ENCODE data around the gene PCGF6. TPM values are rescaled to one million over a fixed set of nuclear protein-coding genes. Genes with fewer than 3 reads are reported as not detected.

PCGF6 gene
- polyA plus RNA-seq, 4 donors = 5.9 to 7.1 (median 6.5) TPM

DNA sequence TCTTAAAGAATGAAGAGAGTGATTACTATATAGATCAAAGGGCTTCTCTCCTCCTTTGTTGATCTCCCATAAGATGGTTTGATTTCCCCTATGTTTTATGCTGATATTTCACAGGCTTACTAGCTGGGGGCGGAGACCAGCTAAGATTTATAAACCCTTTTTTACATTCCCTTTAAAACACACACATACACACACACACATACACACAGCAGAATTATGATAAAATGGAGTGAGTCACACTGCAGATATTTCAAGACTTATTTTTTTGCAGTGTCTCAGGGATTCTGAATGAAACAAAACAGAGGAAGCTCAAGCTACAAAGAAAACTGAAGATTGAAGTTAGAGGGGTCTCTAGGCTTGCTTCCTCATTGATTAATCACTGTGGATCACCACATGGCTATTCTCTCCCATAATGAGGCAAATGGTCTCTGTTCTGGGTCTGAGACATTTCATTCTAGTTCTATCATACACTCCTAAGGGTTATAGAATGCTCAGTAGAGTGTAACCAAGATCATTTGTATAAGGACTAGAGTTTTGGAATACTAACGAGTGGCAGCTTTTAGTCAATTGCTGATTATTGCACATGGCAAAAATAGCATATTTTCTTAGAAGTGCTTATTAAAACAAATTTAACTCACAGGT, 55.4 kb downstream of the PCGF6 start:
- H3K36me3 ChIP-seq (ENCODE audit: control insufficient read depth in 3 of 3, insufficient read depth in 2 of 3, low read depth in 1 of 3, low read length in 3 of 3) = peaks cover 0 to 3% (median 0%) of the 10 kb centered on the region in 3 donors
- no peak overlapping the region for H3K27ac ChIP-seq (ENCODE audit: low read depth in 1 of 3, low read length in 2 of 3)
- H3K4me3 ChIP-seq (ENCODE audit: low read depth in 1 of 3, low read length in 3 of 3) = no peak overlapping the region
- no peaks in the 10 kb centered on the region for H3K9me3 ChIP-seq (ENCODE audit: control insufficient read depth in 2 of 2, insufficient read depth in 1 of 2, low read depth in 1 of 2, low read length in 1 of 2)
- FAIRE-seq (no peak), DNase-seq (no peak)
- H3K4me1 ChIP-seq (ENCODE audit: control insufficient read depth in 3 of 3, insufficient read depth in 2 of 3, low read depth in 1 of 3, low read length in 2 of 3) = no peaks in the 10 kb centered on the region
- no peaks in the 10 kb centered on the region for H3K27me3 ChIP-seq (ENCODE audit: control insufficient read depth in 3 of 3, insufficient read depth in 3 of 3, low read length in 3 of 3)
- 76 to 89% (median 80%) methylated on average over 2 of the region's 2 CpGs for WGBS, 3 donors

- DNase-seq (no peak), FAIRE-seq (no peak)
- H3K27me3 ChIP-seq (ENCODE audit: control insufficient read depth in 3 of 3, insufficient read depth in 3 of 3, low read length in 3 of 3) = peaks cover 0 to 4% (median 3%) of the 10 kb centered on the region in 3 donors
- no peak overlapping the region for H3K4me3 ChIP-seq (ENCODE audit: low read depth in 1 of 3, low read length in 3 of 3)
- no peak overlapping the region for H3K27ac ChIP-seq (ENCODE audit: low read depth in 1 of 3, low read length in 2 of 3)
- 53 to 78% (median 64%) methylated on average over 4 of the region's 4 CpGs for WGBS, 3 donors
- no peaks in the 10 kb centered on the region for H3K9me3 ChIP-seq (ENCODE audit: control insufficient read depth in 2 of 2, insufficient read depth in 1 of 2, low read depth in 1 of 2, low read length in 1 of 2)
- no peaks in the 10 kb centered on the region for H3K4me1 ChIP-seq (ENCODE audit: control insufficient read depth in 3 of 3, insufficient read depth in 2 of 3, low read depth in 1 of 3, low read length in 2 of 3)
- no peaks in the 10 kb centered on the region for H3K36me3 ChIP-seq (ENCODE audit: control insufficient read depth in 3 of 3, insufficient read depth in 2 of 3, low read depth in 1 of 3, low read length in 3 of 3)
Measured at GRCh38 chr10:103291588-103291987, 59.4 kb downstream of the PCGF6 start.

DNA sequence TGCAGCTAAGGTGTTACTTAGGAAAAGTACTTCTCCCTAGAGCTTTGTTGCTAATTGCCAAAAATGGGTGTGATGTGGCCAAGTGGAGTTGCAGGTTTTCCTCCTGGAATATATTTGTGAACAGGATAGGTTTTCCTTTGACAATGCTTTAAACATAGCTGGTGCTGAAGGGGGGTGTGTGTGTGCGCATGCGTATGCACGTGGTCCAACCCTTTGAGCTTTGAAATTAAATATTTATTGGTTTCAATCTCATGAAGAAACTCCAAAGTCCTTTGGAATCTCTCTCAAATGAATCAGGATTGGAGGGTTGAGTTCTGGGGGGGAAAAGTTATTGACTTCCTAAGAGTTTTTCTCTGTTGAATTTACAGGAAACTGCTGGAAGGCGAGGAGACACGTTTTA, 62.9 kb downstream of the PCGF6 start:
- FAIRE-seq (no peak), DNase-seq (no peak)
- no peak overlapping the region for H3K27ac ChIP-seq (ENCODE audit: low read depth in 1 of 3, low read length in 2 of 3)
- no peaks in the 10 kb centered on the region for H3K4me1 ChIP-seq (ENCODE audit: control insufficient read depth in 3 of 3, insufficient read depth in 2 of 3, low read depth in 1 of 3, low read length in 2 of 3)
- WGBS, 3 donors = 62 to 76% (median 71%) methylated on average over 5 of the region's 5 CpGs
- H3K4me3 ChIP-seq (ENCODE audit: low read depth in 1 of 3, low read length in 3 of 3) = no peak overlapping the region
- no peaks in the 10 kb centered on the region for H3K9me3 ChIP-seq (ENCODE audit: control insufficient read depth in 2 of 2, insufficient read depth in 1 of 2, low read depth in 1 of 2, low read length in 1 of 2)
- H3K27me3 ChIP-seq (ENCODE audit: control insufficient read depth in 3 of 3, insufficient read depth in 3 of 3, low read length in 3 of 3) = peaks cover 0 to 4% (median 3%) of the 10 kb centered on the region in 3 donors
- H3K36me3 ChIP-seq (ENCODE audit: control insufficient read depth in 3 of 3, insufficient read depth in 2 of 3, low read depth in 1 of 3, low read length in 3 of 3) = no peaks in the 10 kb centered on the region

GRCh38 chr10:103284170-103284569, 66.8 kb downstream of the PCGF6 start:
- Histone ChIP-seq H3K27ac (ENCODE audit: low read depth in 1 of 3, low read length in 2 of 3) (no peak overlapping the region), H3K27me3 (ENCODE audit: control insufficient read depth in 3 of 3, insufficient read depth in 3 of 3, low read length in 3 of 3) (peaks cover 0 to 22% (median 8%) of the 10 kb centered on the region in 3 donors), H3K9me3 (ENCODE audit: control insufficient read depth in 2 of 2, insufficient read depth in 1 of 2, low read depth in 1 of 2, low read length in 1 of 2) (no peaks in the 10 kb centered on the region), H3K36me3 (ENCODE audit: control insufficient read depth in 3 of 3, insufficient read depth in 2 of 3, low read depth in 1 of 3, low read length in 3 of 3) (no peaks in the 10 kb centered on the region), H3K4me1 (ENCODE audit: control insufficient read depth in 3 of 3, insufficient read depth in 2 of 3, low read depth in 1 of 3, low read length in 2 of 3) (no peaks in the 10 kb centered on the region), H3K4me3 (ENCODE audit: low read depth in 1 of 3, low read length in 3 of 3) (no peak overlapping the region)
- FAIRE-seq (no peak), DNase-seq (no peak)
- WGBS, 3 donors = 70 to 76% (median 74%) methylated on average over 9 to 11 of the region's 11 CpGs

DNA sequence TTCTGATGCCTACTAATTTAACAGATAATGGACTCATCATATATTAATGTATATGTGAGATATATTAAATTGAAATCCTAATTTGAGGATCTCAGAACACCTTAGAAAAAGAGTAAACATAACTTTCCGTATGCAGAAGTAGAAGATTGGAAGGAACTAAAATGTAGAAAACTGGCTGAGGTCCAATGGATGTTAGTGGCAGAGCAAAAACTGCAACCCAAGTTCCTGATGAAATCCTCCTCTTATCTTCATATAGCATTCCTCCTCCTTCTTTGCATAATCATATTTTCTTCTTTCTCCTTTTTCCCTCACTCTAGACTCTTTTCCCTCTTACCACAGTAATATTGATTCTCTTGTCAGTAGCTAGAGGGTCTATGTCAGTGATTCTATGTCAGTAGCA, 68.0 kb downstream of the PCGF6 start:
- Histone ChIP-seq H3K9me3 (ENCODE audit: control insufficient read depth in 2 of 2, insufficient read depth in 1 of 2, low read depth in 1 of 2, low read length in 1 of 2) (peaks cover 0 to 8% of the 10 kb centered on the region in 2 donors), H3K4me1 (ENCODE audit: control insufficient read depth in 3 of 3, insufficient read depth in 2 of 3, low read depth in 1 of 3, low read length in 2 of 3) (peaks cover 0 to under 1% (median 0%) of the 10 kb centered on the region in 3 donors), H3K27ac (ENCODE audit: low read depth in 1 of 3, low read length in 2 of 3) (no peak overlapping the region), H3K36me3 (ENCODE audit: control insufficient read depth in 3 of 3, insufficient read depth in 2 of 3, low read depth in 1 of 3, low read length in 3 of 3) (no peaks in the 10 kb centered on the region), H3K27me3 (ENCODE audit: control insufficient read depth in 3 of 3, insufficient read depth in 3 of 3, low read length in 3 of 3) (peaks cover 3 to 34% (median 16%) of the 10 kb centered on the region in 3 donors), H3K4me3 (ENCODE audit: low read depth in 1 of 3, low read length in 3 of 3) (no peak overlapping the region)
- DNase-seq (no peak), FAIRE-seq (no peak)
- 34 to 42% (median 41%) methylated on average over 1 of the region's 1 CpG for WGBS, 3 donors

DNA sequence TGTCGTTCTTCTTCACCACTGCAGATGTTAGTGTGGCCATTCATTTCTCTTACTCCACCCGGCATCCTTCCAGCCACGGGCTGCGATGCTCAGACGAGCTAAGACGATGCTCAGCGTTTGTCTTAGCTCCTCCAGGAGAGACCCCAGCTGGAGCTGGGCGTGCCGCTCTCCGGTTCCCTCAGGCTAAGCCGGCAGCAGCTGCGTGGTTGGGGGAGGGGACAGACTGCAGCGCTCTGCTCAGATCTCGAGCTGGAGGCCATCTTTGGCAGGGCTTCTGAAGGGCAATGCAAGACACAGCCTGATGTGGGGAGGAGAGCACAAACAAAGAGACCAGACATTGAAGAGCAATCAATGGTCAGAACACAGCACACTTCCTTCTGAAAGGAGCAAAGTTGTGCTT, 69.2 kb downstream of the PCGF6 start:
- no peak overlapping the region for H3K4me3 ChIP-seq (ENCODE audit: low read depth in 1 of 3, low read length in 3 of 3)
- H3K27me3 ChIP-seq (ENCODE audit: control insufficient read depth in 3 of 3, insufficient read depth in 3 of 3, low read length in 3 of 3) = peaks cover 13 to 37% (median 23%) of the 10 kb centered on the region in 3 donors
- H3K27ac ChIP-seq (ENCODE audit: low read depth in 1 of 3, low read length in 2 of 3) = no peak overlapping the region
- FAIRE-seq (no peak), DNase-seq (peak in 1 of 2 donors; percentile 22)
- peaks cover 0 to 10% of the 10 kb centered on the region in 2 donors for H3K9me3 ChIP-seq (ENCODE audit: control insufficient read depth in 2 of 2, insufficient read depth in 1 of 2, low read depth in 1 of 2, low read length in 1 of 2)
- no peaks in the 10 kb centered on the region for H3K36me3 ChIP-seq (ENCODE audit: control insufficient read depth in 3 of 3, insufficient read depth in 2 of 3, low read depth in 1 of 3, low read length in 3 of 3)
- 3 to 16% (median 8%) methylated on average over 14 of the region's 14 CpGs for WGBS, 3 donors
- H3K4me1 ChIP-seq (ENCODE audit: control insufficient read depth in 3 of 3, insufficient read depth in 2 of 3, low read depth in 1 of 3, low read length in 2 of 3) = peaks cover 0 to 4% (median 0%) of the 10 kb centered on the region in 3 donors

DNA sequence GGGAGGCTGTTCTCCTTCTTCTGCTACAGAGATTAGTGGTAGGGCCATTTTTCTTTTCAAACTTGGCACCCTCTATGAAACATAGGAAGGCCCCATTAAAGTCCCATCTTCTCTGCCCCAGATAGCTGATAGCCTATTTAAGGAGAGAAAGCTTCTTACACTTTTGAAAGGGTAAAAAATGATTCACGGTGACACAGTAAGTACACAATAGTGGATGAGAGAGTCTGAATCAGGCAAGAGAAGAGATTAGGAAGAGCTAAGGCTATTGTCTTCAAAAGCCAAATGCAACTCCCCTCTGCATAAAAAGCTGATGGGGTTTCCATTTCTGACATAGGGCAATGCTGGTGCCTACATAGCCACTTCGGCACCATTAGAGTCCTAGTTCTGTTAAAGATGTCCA, 70.4 kb downstream of the PCGF6 start:
- Histone ChIP-seq H3K27ac (ENCODE audit: low read depth in 1 of 3, low read length in 2 of 3) (no peak overlapping the region), H3K36me3 (ENCODE audit: control insufficient read depth in 3 of 3, insufficient read depth in 2 of 3, low read depth in 1 of 3, low read length in 3 of 3) (no peaks in the 10 kb centered on the region), H3K9me3 (ENCODE audit: control insufficient read depth in 2 of 2, insufficient read depth in 1 of 2, low read depth in 1 of 2, low read length in 1 of 2) (peaks cover 0 to 10% of the 10 kb centered on the region in 2 donors), H3K4me3 (ENCODE audit: low read depth in 1 of 3, low read length in 3 of 3) (no peak overlapping the region), H3K27me3 (ENCODE audit: control insufficient read depth in 3 of 3, insufficient read depth in 3 of 3, low read length in 3 of 3) (peaks cover 21 to 49% (median 28%) of the 10 kb centered on the region in 3 donors), H3K4me1 (ENCODE audit: control insufficient read depth in 3 of 3, insufficient read depth in 2 of 3, low read depth in 1 of 3, low read length in 2 of 3) (peaks cover 0 to 4% (median 0%) of the 10 kb centered on the region in 3 donors)
- WGBS, 3 donors = 88 to 96% (median 88%) methylated on average over 2 of the region's 2 CpGs
- no peak for DNase-seq
- FAIRE-seq = no peak

GRCh38 chr10:103280031-103280430, 70.9 kb downstream of the PCGF6 start:
- Histone ChIP-seq H3K4me3 (ENCODE audit: low read depth in 1 of 3, low read length in 3 of 3) (no peak overlapping the region), H3K36me3 (ENCODE audit: control insufficient read depth in 3 of 3, insufficient read depth in 2 of 3, low read depth in 1 of 3, low read length in 3 of 3) (no peaks in the 10 kb centered on the region), H3K27ac (ENCODE audit: low read depth in 1 of 3, low read length in 2 of 3) (no peak overlapping the region), H3K9me3 (ENCODE audit: control insufficient read depth in 2 of 2, insufficient read depth in 1 of 2, low read depth in 1 of 2, low read length in 1 of 2) (peaks cover 0 to 10% of the 10 kb centered on the region in 2 donors), H3K4me1 (ENCODE audit: control insufficient read depth in 3 of 3, insufficient read depth in 2 of 3, low read depth in 1 of 3, low read length in 2 of 3) (peaks cover 0 to 4% (median 0%) of the 10 kb centered on the region in 3 donors), H3K27me3 (ENCODE audit: control insufficient read depth in 3 of 3, insufficient read depth in 3 of 3, low read length in 3 of 3) (peaks cover 21 to 54% (median 28%) of the 10 kb centered on the region in 3 donors)
- no peak for DNase-seq
- WGBS, 3 donors = 63 to 75% (median 67%) methylated on average over 3 of the region's 3 CpGs
- no peak for FAIRE-seq

Measured in small intestine (tissue), 7 donors.